ENCODE results near the gene PTPRT.

PTPRT gene

GRCh38 chr20:42158272-42158671 is 1031.4 kb downstream of the PTPRT start:
- Histone ChIP-seq H3K36me3 (ENCODE audit: insufficient read depth, low read length) (no peaks in the 10 kb centered on the region), H3K27me3 (ENCODE audit: insufficient read depth, low read length, poor library complexity) (no peaks in the 10 kb centered on the region), H3K79me2 (ENCODE audit: insufficient read depth, low read length) (no peaks in the 10 kb centered on the region), H3K4me1 (ENCODE audit: insufficient read depth, low read length) (no peaks in the 10 kb centered on the region), H4K20me1 (ENCODE audit: insufficient read depth, low read length) (no peaks in the 10 kb centered on the region), H3K4me2 (ENCODE audit: insufficient read depth, low read length) (no peak overlapping the region), H3K9me3 (ENCODE audit: insufficient read depth, low read length, severe bottlenecking) (no peaks in the 10 kb centered on the region), H3K4me3 (ENCODE audit: low read depth in 1 of 2, low read length in 2 of 2) (no peak overlapping the region), H3K27ac (ENCODE audit: low read length) (no peak overlapping the region), H3K9ac (ENCODE audit: low read depth, low read length) (no peak overlapping the region), H2AFZ (ENCODE audit: low read depth, low read length) (no peak overlapping the region)
- DNase-seq (no peak), ATAC-seq (ENCODE audit: insufficient read depth, low read depth) (no peak)
- no peak for TF ChIP-seq EZH2 (IDR thresholded peaks at IDR 0.05; ENCODE audit: borderline replicate concordance, low read depth, low read length, severe bottlenecking)
- TF ChIP-seq CTCF (IDR thresholded peaks at IDR 0.05; ENCODE audit: borderline replicate concordance, extremely low read depth, low read length, poor library complexity, severe bottlenecking) = no peak

GRCh38 chr20:42155586-42155985 is 1034.1 kb downstream of the PTPRT start:
- no peaks in the 10 kb centered on the region for H3K27me3 ChIP-seq (ENCODE audit: insufficient read depth, low read length, poor library complexity)
- H3K4me3 ChIP-seq (ENCODE audit: low read depth in 1 of 2, low read length in 2 of 2) = no peak overlapping the region
- no peak overlapping the region for H3K4me2 ChIP-seq (ENCODE audit: insufficient read depth, low read length)
- no peaks in the 10 kb centered on the region for H4K20me1 ChIP-seq (ENCODE audit: insufficient read depth, low read length)
- H3K9ac ChIP-seq (ENCODE audit: low read depth, low read length) = no peak overlapping the region
- no peak for TF ChIP-seq EZH2 (IDR thresholded peaks at IDR 0.05; ENCODE audit: borderline replicate concordance, low read depth, low read length, severe bottlenecking)
- no peak for TF ChIP-seq CTCF (IDR thresholded peaks at IDR 0.05; ENCODE audit: borderline replicate concordance, extremely low read depth, low read length, poor library complexity, severe bottlenecking)
- H3K36me3 ChIP-seq (ENCODE audit: insufficient read depth, low read length) = no peaks in the 10 kb centered on the region
- DNase-seq = no peak
- H3K79me2 ChIP-seq (ENCODE audit: insufficient read depth, low read length) = no peaks in the 10 kb centered on the region
- ATAC-seq (ENCODE audit: insufficient read depth, low read depth) = no peak
- H3K27ac ChIP-seq (ENCODE audit: low read length) = no peak overlapping the region
- H2AFZ ChIP-seq (ENCODE audit: low read depth, low read length) = no peak overlapping the region
- H3K9me3 ChIP-seq (ENCODE audit: insufficient read depth, low read length, severe bottlenecking) = no peaks in the 10 kb centered on the region
- no peaks in the 10 kb centered on the region for H3K4me1 ChIP-seq (ENCODE audit: insufficient read depth, low read length)

DNA sequence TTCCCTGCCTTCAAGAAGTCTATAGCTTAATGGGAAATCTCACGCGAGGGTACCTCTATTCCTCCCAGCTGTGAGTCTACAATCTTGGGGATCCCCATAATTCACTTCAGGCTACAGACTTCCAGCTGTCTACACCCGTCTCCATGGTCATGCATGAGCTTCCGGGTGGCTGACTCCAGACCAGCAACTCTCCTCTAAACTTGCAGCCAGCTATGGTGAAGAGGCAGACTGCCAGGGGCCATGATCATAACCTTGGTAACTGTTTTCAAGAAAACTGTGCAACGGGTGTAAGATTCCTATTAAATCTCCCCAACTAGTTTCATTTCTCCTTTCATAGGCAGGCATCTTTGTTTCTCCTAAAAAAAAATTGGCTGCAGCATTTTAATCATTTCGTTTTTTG is 1037.1 kb downstream of the PTPRT start:
- Histone ChIP-seq H3K27ac (ENCODE audit: low read length) (no peak overlapping the region), H3K4me2 (ENCODE audit: insufficient read depth, low read length) (no peak overlapping the region), H3K79me2 (ENCODE audit: insufficient read depth, low read length) (no peaks in the 10 kb centered on the region), H3K4me1 (ENCODE audit: insufficient read depth, low read length) (no peaks in the 10 kb centered on the region), H3K4me3 (ENCODE audit: low read depth in 1 of 2, low read length in 2 of 2) (no peak overlapping the region), H2AFZ (ENCODE audit: low read depth, low read length) (no peak overlapping the region), H3K27me3 (ENCODE audit: insufficient read depth, low read length, poor library complexity) (no peaks in the 10 kb centered on the region), H4K20me1 (ENCODE audit: insufficient read depth, low read length) (no peaks in the 10 kb centered on the region), H3K36me3 (ENCODE audit: insufficient read depth, low read length) (no peaks in the 10 kb centered on the region), H3K9me3 (ENCODE audit: insufficient read depth, low read length, severe bottlenecking) (no peaks in the 10 kb centered on the region), H3K9ac (ENCODE audit: low read depth, low read length) (no peak overlapping the region)
- ATAC-seq (ENCODE audit: insufficient read depth, low read depth) = no peak
- DNase-seq = no peak
- TF ChIP-seq CTCF (IDR thresholded peaks at IDR 0.05; ENCODE audit: borderline replicate concordance, extremely low read depth, low read length, poor library complexity, severe bottlenecking) (no peak), EZH2 (IDR thresholded peaks at IDR 0.05; ENCODE audit: borderline replicate concordance, low read depth, low read length, severe bottlenecking) (no peak)

GRCh38 chr20:42150230-42150629 is 1039.5 kb downstream of the PTPRT start:
- no peak overlapping the region for H3K4me3 ChIP-seq (ENCODE audit: low read depth in 1 of 2, low read length in 2 of 2)
- no peak overlapping the region for H3K4me2 ChIP-seq (ENCODE audit: insufficient read depth, low read length)
- H4K20me1 ChIP-seq (ENCODE audit: insufficient read depth, low read length) = no peaks in the 10 kb centered on the region
- H2AFZ ChIP-seq (ENCODE audit: low read depth, low read length) = no peak overlapping the region
- H3K36me3 ChIP-seq (ENCODE audit: insufficient read depth, low read length) = no peaks in the 10 kb centered on the region
- TF ChIP-seq CTCF (IDR thresholded peaks at IDR 0.05; ENCODE audit: borderline replicate concordance, extremely low read depth, low read length, poor library complexity, severe bottlenecking) (no peak), EZH2 (IDR thresholded peaks at IDR 0.05; ENCODE audit: borderline replicate concordance, low read depth, low read length, severe bottlenecking) (no peak)
- H3K4me1 ChIP-seq (ENCODE audit: insufficient read depth, low read length) = no peaks in the 10 kb centered on the region
- H3K79me2 ChIP-seq (ENCODE audit: insufficient read depth, low read length) = no peaks in the 10 kb centered on the region
- no peaks in the 10 kb centered on the region for H3K9me3 ChIP-seq (ENCODE audit: insufficient read depth, low read length, severe bottlenecking)
- H3K27me3 ChIP-seq (ENCODE audit: insufficient read depth, low read length, poor library complexity) = no peaks in the 10 kb centered on the region
- ATAC-seq (ENCODE audit: insufficient read depth, low read depth) (no peak), DNase-seq (no peak)
- no peak overlapping the region for H3K27ac ChIP-seq (ENCODE audit: low read length)
- H3K9ac ChIP-seq (ENCODE audit: low read depth, low read length) = no peak overlapping the region
